HUDEP-2 (cell line): ENCODE results near the gene CD99.
"Not testable (repeated sequence)": the region's sequence is repeated elsewhere in the genome, so short reads cannot be mapped to it uniquely, and the experiment has no call there.

Source experiments
- DNase-seq, 76 experiments: peaks; one replicate each; lab custom pipeline; 2025; ENCODE audit not compliant: unreplicated experiment in 76 of 76; lab: John Stamatoyannopoulos, UW

CD99 gene

DNA sequence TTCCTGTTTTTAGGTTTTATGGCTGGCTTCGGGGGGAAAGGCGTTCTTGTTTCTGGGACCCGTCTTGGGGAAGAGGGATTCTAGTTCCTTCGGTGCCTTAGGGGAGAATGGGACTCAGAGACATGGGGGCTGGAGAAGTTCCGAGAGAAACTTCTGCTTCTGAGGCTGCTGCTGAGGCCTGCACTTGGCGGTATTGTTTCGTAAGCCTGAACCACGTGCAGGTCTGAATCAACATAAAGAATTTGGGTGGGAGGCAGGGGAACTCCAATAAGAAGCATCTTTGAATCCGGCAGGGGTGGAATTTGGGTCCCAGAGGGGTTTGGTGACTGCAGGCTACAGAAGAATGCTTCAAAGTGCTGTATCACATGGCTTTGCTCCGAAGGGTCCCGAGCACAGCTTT, 75.8 kb downstream of the CD99 start:
- DNase-seq, result no peak

DNA sequence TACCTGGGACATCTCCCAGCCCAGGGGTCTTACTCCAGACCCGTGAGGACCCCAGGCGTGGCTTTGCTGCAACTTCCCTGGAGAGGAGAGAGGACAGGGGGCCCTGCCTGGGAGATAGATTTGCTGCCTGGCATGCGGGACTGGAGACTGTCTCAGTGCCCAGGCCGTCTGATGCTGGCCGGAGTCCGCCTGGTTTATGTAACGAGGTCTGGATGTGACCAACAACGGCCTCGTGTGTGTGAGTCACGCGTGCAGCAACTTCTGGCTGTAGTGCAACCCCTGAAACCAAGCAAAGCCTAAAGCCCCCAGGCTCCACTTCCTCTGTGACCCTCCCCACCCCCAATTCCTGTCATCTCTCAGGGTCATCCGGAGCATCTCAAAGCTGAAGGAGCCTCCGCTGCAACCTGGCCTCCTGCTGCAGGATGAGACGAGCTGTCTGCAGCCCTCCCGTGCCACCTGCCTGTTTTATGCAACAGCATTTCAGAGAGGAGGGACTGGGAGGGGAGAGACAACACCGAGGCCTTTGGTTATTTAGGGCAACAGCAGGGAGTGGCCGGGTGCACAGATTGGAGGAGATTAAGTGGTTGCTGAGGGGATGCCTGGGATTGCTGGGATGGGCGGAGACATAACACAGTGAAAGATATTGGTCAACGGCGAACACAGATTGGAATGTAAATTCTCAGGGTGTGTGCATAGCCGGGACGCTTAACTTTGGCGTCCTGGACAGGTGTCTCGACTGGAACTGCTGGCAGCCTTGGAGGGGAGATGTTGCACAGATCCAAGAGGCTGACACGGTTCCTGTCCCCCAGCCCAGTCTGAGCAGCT, 76.7 kb downstream of the CD99 start:
- no peak for DNase-seq

DNA sequence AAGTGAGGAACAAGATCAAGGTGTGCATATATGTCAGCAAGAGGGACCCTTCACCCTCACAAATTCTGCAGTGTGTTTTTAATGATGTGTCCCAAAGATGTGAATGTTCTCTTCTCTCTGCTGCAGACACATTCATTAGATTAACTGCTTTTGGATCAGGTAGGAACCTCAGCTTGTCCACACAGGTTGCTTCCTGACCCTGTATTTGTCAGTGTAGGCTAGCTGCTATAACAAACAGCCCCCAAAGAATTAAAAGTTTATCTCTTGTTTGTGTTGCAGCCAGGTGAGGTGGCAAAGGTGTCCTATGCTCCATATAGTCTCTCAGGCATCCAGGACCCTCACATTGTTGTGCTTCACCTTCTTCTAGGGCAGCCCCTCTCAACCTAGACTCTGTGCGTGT, 78.5 kb downstream of the CD99 start:
- no peak for DNase-seq

DNA sequence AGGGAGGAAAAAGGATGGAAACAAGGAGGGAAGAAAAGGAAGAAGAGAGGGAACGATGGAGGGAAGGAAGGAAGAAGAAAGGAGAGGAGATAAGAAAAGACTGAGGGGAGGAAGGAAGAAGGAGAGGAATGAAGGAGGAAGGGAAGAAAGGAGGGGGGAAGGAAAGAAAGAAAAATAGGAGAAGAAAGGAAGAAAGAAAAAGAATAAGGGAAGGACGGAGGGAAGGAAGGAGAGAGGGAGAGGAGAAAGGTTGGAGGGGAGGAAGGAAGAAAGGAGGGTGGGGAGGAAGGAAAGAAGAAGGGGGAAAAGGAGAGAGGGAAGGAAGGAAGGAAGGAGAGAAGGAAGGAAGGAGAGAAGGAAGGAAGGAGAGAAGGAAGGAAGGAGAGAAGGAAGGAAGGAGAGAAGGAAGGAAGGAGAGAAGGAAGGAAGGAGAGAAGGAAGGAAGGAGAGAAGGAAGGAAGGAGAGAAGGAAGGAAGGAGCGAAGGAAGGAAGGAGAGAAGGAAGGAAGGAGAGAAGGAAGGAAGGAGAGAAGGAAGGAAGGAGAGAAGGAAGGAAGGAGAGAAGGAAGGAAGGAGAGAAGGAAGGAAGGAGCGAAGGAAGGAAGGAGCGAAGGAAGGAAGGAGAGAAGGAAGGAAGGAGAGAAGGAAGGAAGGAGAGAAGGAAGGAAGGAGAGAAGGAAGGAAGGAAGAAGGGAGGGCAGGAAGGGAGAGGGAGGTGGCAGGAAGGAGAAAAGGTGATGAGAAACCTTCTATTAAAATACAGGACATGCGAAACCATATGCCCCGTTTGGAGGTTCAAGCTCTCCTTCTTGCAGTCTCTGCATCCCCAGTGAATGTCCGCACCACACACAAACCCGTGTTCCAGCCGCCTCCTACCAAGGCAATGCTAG, 82.3 kb downstream of the CD99 start:
- DNase-seq, result not testable (repeated sequence)

DNA sequence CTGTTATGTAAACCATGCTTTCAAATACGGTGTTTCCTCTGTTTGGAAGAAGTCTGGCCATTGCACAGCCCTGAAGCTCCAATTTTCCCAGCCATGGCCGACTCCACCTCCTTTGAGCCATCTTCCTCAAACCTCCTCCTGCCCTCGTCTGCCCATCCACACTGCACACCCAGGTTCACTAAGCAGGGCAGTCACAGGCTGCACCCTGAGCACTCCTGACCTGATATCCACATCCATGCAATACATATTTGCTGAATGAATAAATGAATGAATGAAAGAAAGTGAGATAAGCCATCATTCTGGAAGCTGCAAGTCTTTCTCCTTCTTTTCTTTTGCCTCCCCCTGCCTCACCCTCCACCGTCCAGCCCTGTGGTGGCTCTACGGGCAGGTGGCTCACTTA, 83.0 kb downstream of the CD99 start:
- no peak for DNase-seq

DNA sequence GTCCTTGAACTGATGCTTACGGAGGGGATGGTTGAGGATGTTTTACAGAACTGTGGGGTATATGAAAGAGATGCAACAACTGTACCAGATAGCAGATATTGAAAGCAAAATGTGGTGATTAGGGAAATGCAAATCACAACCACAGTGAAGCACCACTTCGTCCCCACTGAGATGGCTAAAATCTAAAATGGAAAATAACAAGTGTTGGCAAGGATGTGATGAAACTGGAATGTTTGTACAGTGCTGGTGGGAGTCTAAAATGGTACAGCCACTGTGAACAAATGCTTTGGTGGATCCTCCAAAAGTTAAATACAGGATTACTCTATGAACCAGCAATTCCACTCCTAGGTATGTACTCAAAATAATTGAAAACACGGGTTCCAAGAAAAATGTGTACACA, 83.7 kb downstream of the CD99 start:
- DNase-seq, result no peak

DNA sequence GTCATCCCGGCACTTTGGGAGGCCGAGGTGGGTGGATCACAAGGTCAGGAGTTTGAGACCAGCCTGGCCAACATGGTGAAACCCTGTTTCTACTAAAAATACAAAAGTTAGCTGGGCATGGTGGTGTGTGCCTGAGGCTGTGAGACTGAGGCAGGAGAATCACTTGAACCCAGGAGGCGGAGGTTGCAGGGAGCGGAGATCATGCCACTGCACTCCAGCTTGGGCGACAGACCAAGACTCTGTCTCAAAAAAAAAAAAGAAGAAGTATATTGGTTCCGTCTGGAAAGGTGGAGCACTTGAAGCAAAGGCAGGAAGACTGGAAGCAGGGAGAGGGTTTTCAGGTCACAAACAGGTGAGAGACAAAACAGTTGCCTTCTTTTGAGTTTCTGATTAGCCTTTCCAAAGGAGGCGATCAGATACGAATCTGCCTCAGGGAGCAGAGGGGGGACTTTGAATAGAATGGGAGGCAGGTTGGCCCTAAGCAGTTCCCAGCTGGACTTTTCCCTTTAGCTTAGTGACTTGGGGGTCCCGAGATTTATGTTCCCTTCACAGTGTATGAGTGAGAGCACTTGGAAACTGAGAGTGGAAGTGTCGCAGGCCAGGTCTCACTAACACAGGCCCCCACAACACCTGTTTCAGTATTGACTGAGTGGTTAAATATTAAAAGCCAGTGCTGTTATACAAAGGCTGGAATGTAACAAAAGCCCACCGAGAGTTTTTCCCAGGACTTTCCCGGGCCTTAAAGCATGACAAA, 89.6 kb downstream of the CD99 start:
- DNase-seq, result not testable (repeated sequence)

DNA sequence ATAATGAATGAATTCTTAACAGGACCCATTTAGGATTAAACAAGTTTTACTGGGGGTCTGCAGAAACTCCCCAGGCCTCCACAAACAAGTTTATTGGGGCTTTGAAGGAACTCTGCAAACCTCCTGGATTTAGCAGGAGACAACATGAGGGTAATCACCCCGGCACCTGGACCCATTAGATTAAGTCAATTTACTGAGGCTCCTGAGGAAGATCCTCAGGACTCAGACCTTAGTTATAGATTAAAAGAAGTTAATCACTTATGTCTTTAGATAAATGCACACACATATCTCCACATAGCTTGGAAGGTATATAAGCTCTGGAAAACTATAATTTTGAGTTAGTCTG, 90.1 kb downstream of the CD99 start:
- DNase-seq, result no peak

DNA sequence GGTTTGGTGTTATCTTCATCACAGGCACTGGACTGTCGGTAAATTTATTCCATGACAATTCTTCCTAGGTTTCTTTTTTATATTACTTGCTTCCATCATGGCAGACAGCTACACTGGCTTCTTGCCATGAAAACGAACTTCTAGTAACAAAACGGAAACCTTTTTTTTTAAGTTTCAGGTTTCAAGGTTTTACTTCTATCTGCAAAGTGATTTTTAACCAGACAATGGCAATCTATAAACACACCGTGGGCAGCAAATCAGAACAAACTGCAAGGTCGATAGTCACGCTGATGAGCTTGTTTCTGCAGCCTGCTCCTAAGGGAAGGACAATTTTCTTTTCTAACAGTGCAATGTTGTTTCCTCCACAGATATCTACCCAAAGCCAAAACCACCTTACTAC, 90.6 kb downstream of the CD99 start:
- DNase-seq, result no peak

DNA sequence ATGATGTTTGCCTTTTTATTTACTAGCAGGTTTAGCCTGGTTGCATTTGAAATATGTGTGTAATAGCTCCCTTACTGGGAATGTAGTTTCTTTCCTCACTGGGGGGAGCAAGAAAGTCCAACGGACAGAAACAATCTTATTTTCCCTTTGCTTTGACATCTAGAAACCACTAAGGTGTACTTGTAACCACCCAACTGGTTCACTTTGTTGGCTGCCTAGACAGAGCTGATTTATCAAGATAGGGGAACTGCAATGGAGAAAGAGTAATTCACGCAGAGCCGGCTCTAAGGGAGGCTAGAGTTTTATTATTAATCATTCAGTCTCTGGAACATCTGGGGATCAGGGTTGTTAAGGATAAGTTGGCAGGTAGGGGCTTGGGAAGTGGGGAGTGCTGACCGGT, 91.1 kb downstream of the CD99 start:
- no peak for DNase-seq

DNA sequence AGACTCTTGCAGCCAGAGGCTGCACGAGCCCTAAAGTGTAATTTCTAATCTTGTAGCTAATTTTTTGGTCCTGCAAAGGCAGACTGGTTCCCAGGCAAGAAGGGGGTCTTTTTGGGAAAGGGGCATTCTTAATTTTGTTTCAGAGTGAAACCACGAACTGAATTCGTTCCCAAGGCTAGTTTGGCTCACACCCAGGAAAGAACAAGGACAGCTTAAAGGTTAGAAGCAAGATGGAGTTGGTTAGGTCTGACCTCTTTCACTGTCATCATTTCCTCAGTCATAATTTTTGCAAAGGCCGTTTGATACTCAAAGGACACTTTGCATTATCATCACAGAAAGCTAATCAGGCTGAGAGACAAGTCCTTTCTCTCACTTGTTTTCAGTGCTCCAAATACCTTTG, 91.7 kb downstream of the CD99 start:
- no peak for DNase-seq

DNA sequence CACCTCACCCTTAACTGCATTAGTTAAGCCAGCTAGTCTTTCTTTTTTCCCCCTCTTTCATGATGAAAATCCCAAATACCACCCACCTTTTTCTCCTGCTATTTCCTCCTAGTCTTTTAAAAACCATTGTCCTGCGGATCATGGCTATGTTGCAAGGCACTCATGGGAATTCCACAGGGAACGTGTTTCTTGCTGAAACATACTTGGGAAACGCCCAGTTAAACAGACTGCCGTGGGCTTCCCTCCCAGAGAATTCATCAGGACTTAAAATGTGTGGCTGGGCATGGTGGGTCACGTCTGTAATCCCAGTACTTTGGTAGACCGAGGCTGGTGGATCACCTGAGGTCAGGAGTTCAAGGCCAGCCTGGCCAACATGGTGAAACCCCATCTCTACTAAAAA, 92.9 kb downstream of the CD99 start:
- no peak for DNase-seq

DNA sequence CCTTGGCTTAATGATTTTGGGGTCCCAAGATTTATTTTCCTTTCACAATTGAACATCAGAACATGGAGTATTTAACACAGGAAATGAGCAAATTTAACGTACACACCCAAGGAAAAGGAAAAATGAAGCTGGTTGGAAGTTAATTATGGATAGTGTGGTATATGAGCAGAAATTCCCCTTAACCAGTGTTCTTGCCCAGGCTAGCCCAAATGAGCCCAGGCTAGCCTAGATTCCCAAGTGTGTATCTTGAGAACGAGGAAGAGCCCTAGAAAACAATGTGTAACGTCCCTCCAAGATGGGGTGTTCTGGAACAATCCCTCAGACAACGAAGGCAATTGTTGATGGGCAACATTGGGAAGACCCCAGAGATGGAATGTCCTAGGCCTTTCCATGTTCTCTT, 94.4 kb downstream of the CD99 start:
- DNase-seq, result no peak

DNA sequence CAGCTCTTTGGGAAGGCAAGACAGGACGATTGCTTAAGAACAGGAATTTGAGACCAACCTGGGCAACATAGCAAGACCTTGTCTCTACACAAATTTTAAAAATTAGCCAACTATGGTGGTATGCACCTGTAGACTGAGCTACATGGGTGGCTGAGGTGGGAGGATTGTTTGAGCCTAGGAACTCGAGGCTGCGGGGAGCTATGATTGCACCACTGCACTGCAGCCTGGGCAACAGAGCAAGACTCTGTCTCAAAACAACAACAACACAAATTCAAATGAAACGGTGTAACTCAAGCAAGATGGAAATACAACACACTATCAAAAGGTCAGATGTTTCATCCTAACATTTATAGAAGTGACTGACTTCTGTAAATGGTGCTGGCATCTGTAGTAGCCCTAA, 97.9 kb downstream of the CD99 start:
- DNase-seq, result no peak

DNA sequence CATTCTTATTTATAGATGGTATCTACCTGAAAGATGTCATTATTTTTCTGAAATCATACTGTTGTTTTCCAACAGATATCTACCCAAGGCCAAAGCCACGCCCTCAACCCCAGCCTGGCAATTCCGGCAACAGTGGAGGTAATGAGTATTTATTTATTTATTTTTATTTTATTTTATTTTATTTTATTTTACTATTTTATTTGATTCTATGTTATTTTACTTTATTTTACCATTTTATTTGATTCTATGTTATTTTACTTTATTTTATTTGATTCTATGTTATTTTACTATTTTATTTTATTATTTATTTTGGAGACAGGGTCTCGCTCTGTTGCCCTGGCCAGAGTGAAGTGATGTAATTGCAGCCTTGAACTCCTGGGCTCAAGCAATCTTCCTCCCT, 98.5 kb downstream of the CD99 start:
- DNase-seq, result no peak
